GM12801 (cell line): ENCODE results near the gene INSL4.

Experiments
- TF ChIP-seq, protein P1 (sequence below): IDR thresholded peaks from one replicate; pipeline ENCODE4 v1.5.1; 2011; ENCODE audit warnings: control low read depth; ENCODE audit not compliant: insufficient read length; ENCODE audit errors: extremely low read depth

Gene INSL4

DNA sequence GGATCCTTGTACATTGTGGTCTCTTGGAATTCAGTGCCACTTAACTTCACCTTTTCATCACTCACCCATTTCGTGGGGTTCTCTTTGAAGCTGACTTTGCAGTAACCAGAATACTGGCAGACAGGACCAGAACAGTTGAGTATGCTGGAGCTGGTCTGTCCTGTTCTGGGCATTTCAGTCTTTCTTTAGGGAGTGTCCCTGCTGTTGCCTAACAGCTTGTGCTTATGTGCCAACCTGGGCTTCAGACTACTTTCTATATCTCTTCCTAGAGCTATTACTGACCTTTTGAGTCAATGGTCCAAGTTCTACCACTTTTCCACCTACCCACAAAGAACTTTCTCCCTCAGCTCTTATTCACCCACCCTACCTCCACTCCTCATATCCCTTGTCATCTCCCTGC, 35.8 kb upstream of the INSL4 start:
- TF ChIP-seq, protein P1, sequence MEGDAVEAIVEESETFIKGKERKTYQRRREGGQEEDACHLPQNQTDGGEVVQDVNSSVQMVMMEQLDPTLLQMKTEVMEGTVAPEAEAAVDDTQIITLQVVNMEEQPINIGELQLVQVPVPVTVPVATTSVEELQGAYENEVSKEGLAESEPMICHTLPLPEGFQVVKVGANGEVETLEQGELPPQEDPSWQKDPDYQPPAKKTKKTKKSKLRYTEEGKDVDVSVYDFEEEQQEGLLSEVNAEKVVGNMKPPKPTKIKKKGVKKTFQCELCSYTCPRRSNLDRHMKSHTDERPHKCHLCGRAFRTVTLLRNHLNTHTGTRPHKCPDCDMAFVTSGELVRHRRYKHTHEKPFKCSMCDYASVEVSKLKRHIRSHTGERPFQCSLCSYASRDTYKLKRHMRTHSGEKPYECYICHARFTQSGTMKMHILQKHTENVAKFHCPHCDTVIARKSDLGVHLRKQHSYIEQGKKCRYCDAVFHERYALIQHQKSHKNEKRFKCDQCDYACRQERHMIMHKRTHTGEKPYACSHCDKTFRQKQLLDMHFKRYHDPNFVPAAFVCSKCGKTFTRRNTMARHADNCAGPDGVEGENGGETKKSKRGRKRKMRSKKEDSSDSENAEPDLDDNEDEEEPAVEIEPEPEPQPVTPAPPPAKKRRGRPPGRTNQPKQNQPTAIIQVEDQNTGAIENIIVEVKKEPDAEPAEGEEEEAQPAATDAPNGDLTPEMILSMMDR, result no peak

DNA sequence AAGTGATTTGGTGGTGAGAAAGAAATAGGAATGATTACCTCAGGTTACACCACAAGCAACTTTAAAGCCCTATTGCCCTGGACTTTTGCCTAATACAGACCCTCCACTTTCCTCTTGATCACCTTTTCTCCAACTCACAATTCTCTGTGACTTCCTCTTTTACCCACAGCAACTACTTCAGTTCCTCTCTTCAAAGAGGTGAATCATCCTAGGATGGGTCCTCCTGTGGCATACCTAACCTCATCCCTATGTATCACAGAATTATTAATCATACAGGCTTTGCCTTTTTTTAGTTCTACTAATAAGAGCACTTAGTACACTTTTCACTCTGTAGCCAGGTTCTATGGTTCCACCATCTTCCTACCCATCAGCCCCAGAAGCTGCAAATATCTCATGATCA, 26.1 kb upstream of the INSL4 start:
- TF ChIP-seq, protein P1, result no peak

DNA sequence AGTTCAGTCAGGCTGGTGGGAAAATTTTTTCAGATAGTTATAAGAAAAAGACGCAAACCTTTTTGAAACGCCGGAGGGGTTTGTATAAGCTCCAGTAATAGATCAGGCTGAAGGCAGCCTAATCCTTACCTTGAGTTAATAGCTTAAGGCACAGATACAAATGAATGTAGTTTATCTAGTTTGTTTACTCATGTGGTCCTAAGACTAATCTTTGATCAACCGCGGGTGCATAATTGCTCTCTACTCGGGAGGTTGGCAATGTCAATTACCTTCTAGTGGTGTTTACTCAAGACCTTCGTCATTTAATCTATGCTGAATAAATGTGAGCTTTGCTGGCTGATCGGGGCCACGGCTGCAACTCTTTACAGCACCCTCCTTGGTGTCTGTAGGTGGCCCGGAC, 665 bp upstream of the INSL4 start:
- TF ChIP-seq, protein P1, result no peak

DNA sequence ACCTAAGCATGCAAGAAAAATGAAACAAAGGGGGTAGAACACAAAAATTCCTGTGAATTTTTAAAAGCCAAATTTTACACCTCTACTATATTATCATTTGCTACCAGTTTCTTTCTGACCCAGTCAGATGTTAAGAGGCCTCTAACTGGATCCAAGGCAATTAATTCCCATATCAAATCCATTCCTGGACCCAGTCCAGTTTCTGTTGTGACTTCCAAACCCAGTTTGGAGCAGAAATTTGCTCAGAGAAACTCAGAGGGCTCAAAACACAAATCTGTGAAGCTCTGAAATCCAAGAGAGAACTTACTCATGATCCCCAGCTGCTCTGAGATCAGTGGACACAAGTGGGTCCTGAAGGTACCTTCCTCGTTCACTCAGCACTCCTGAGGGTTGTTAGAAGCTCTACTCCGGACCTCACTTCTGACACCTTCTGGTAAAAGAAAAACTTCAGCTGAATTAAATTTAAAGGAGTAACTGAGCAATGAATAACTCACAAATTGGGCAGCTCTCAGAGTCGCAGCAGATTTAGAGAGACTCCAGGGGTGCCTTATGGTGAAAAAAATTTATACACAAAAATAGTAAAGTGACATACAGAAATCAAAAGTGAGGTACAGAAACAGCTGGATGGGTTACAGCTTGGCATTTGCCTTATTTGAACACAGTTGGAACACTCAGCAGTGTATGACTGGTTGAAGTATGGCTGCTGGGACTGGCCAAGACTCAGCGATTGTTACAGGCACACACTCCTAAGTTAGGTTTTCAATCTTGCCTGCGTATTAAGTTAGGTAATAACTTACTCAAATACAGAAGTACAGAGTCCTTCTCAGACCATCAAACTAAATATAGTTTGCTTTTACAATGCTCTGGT, 32.4 kb downstream of the INSL4 start:
- TF ChIP-seq, protein P1, result no peak

DNA sequence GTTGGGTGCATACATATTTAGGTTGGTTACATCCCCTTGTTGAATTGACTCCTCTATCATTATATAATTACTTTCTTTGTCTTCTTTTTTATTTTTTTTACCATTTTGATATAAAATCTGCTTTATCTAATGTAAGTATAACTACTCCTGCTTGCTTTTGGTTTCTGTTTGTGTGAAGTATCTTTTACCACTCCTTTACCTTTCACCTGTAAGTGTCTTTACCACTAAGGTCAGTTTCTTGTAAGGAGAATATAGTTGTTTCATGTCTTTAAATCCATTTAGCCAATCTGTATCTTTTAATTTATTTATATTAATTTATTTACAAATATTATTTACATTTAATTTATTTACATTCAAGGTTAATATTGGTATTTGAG, 33.0 kb downstream of the INSL4 start:
- TF ChIP-seq, protein P1, result no peak

DNA sequence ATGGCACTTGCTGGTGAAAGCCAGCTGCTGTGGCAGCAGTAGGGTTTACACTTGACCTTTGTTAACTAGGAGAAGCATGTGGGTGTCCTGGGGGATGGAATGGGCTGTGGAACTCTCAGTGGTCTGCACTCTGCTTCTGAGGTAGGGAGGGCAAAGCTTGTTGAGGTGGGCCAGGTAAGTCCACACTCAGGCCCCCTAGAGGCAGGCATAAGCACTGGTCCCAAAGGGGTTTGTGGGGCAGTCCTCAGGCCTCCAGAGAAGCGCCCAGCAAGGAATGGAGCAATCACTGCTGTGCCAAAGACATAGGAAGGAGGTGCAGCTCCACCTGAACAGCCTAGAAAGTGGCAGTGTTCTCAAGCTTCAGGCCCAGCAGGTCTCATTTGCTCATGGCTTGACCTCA, 34.7 kb downstream of the INSL4 start:
- TF ChIP-seq, protein P1, result no peak

DNA sequence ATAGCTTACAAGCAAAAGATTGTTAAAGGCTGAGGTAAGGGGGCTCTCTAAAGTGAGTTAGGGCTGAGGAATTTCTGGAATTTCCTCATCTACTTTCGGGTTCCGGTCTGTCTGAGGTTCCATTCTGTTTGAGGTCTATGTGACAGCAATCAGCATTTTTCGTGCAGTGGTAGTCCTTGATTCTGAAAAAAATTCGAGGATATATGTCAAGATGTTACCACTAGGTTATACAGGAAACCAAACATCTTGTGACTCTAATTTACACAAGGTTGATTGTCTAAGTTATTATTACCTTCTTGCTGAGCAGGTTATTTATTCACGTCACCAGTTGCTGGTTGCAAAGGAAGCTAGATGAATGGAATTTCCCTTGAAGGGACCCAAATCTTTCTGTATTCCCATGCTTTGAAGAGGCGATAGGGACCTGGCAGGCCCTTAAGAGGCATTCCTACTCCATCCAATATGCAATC, 38.1 kb downstream of the INSL4 start:
- TF ChIP-seq, protein P1, result no peak
